ENCODE measurements around the gene RRAGD.

The RRAGD gene

DNA sequence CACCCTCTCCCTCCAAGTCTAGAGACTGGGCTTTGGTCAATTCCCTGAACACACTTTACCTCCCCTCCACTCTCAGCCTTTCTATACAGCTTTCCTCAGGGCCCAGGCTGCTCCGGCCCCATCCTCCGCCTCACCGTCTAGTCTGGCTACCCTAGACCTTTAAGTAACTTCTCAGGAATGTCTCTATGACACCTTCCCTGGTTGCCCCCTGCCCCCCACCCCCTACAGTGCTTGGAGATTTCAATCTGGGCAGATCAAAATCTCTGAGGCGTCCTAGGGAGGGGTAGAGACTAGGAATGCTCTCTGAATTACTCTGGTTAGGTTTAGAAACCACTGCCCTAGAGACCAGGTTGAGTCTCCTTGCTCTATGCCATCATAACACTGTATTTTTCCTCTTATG lies 65.6 kb downstream of the RRAGD start:
- no peak for DNase-seq (ENCODE audit: low read depth)
- TF ChIP-seq, protein P1, sequence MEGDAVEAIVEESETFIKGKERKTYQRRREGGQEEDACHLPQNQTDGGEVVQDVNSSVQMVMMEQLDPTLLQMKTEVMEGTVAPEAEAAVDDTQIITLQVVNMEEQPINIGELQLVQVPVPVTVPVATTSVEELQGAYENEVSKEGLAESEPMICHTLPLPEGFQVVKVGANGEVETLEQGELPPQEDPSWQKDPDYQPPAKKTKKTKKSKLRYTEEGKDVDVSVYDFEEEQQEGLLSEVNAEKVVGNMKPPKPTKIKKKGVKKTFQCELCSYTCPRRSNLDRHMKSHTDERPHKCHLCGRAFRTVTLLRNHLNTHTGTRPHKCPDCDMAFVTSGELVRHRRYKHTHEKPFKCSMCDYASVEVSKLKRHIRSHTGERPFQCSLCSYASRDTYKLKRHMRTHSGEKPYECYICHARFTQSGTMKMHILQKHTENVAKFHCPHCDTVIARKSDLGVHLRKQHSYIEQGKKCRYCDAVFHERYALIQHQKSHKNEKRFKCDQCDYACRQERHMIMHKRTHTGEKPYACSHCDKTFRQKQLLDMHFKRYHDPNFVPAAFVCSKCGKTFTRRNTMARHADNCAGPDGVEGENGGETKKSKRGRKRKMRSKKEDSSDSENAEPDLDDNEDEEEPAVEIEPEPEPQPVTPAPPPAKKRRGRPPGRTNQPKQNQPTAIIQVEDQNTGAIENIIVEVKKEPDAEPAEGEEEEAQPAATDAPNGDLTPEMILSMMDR (IDR thresholded peaks at IDR 0.05; ENCODE audit: low read depth, low read length, missing control alignments), result no peak
- in situ Hi-C loops (cut with HindIII; ENCODE audit: low sequenced_read_pairs), result no loop called here
- no peak overlapping the region for H3K4me3 ChIP-seq (ENCODE audit: low read depth, low read length)

DNA sequence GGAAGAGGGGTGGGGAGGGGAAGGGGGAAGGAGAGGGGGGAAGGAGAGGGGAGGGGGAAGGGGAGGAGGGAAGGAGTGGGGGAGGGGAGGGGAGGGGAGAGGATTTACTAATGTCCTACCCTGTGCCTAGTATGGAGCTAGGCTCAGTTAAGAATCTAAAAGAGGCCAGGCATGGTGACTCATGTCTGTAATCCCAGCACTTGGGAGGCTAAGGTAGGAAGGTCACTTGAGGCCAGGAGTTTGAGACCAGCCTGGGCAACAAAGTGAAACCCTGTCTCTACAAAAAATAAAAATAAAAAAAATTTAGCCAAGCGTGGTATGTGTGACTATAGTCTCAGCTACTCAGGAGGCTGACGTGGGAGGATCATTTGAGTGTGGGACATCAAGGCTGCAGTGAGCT lies 72.5 kb downstream of the RRAGD start:
- H3K4me3 ChIP-seq (ENCODE audit: low read depth, low read length), result no peak overlapping the region
- no peak for DNase-seq (ENCODE audit: low read depth)
- in situ Hi-C loops (cut with HindIII; ENCODE audit: low sequenced_read_pairs), result no loop called here
- TF ChIP-seq, protein P1 (IDR thresholded peaks at IDR 0.05; ENCODE audit: low read depth, low read length, missing control alignments), result no peak

DNA sequence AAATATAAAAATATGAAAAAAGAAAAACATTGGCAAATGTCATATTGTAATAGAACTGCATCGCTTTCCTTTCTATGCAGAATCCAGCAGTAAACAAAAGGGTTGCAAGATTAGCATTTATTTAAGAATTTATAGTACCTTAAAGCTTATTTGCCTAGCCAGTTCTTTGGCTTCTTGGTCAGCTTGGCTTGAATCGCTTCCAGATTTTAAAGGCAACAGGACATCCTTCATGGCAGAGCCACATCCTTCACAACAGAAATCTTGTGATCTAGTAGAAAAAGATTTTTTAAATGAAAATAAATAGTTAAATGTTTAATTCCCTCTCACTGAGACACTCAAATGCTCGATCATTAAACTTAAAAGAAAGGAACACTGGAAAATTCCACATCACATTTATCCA lies 76.9 kb downstream of the RRAGD start:
- TF ChIP-seq, protein P1 (IDR thresholded peaks at IDR 0.05; ENCODE audit: low read depth, low read length, missing control alignments), result no peak
- in situ Hi-C loops (cut with HindIII; ENCODE audit: low sequenced_read_pairs), result no loop called here
- H3K4me3 ChIP-seq (ENCODE audit: low read depth, low read length), result no peak overlapping the region
- no peak for DNase-seq (ENCODE audit: low read depth)

DNA sequence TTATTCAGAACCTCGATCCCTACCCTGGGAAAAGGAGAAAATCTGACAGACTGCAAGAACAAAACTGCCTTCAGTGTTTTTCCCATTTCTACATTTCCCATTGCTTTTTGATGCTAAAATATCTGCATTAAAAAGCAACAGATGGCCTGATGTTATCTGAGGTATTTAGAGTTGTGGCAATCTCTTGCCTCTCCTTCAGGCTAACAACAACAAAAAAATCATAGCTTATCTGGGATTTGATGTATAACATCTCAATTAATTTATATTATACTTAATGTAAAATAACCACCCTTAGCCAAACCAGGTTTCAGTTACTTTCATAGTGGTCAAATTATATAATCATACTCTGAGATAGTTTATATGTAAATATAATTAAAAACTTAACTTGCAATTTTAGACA lies 81.2 kb downstream of the RRAGD start:
- no peak overlapping the region for H3K4me3 ChIP-seq (ENCODE audit: low read depth, low read length)
- TF ChIP-seq, protein P1 (IDR thresholded peaks at IDR 0.05; ENCODE audit: low read depth, low read length, missing control alignments), result no peak
- in situ Hi-C loops (cut with HindIII; ENCODE audit: low sequenced_read_pairs), result no loop called here
- no peak for DNase-seq (ENCODE audit: low read depth)

DNA sequence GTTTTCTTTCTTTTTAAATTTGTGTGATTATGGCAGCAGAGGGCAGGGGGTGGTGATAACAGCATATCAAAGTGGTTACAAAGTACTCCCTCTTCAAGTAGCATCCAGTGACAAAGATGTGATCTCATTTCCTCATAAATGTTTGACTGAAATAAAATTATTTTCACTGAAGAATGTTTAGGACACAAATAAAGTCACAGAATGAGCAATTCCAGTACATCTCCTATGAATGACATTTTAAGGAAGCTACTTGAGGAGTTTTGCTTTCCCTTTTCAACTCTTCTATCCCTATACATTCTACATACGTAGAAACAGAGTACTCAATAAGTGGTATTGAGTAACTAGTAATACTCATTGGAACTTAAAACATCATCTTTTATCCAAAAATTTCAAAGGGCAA lies 83.1 kb downstream of the RRAGD start:
- TF ChIP-seq, protein P1 (IDR thresholded peaks at IDR 0.05; ENCODE audit: low read depth, low read length, missing control alignments), result no peak
- no peak overlapping the region for H3K4me3 ChIP-seq (ENCODE audit: low read depth, low read length)
- no peak for DNase-seq (ENCODE audit: low read depth)
- in situ Hi-C loops (cut with HindIII; ENCODE audit: low sequenced_read_pairs), result no loop called here

DNA sequence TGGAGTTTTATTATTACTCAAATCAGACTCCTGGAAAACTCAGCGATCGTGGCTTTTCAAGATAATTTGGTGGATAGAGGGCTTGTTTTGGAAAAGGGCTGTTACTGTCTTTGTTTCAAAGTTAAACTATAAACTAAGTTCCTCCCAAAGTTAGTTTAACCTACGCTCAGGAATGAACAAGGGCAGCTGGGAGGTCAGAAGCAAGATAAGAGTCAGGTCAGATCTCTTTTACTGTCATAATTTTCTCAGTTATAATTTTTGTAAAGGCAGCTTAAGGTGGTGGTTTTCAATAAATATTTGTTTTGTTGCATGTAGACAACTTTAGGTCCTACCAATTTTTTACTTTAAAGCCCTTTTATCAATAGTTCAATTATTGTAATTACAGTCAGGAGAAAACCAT lies 87.8 kb downstream of the RRAGD start:
- TF ChIP-seq, protein P1 (IDR thresholded peaks at IDR 0.05; ENCODE audit: low read depth, low read length, missing control alignments), result no peak
- no peak for DNase-seq (ENCODE audit: low read depth)
- in situ Hi-C loops (cut with HindIII; ENCODE audit: low sequenced_read_pairs), result no loop called here
- no peak overlapping the region for H3K4me3 ChIP-seq (ENCODE audit: low read depth, low read length)

DNA sequence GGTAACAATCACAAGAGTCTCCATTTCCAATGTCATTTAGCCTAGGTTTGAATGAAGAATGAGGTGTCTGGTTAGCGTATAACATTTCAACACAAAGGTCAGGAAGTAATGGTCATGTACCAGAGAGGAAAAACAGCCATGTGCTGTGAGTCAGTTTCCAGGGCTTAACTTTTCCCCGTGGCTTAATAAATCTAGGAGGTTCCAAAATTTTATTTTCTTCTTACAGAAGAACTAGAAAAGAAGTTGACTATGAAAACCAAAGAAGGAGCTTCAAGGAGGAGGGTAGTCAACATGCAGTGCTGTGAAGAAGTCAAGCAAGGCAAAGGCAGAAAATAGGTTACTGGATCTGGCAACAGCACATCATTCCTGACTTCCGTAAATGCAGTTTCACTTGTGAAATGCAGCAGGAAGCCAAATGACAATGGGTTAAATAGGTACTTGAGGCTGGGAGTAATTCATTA lies 88.5 kb downstream of the RRAGD start:
- in situ Hi-C loops (cut with HindIII; ENCODE audit: low sequenced_read_pairs), result no loop called here
- TF ChIP-seq, protein P1 (IDR thresholded peaks at IDR 0.05; ENCODE audit: low read depth, low read length, missing control alignments), result no peak
- no peak for DNase-seq (ENCODE audit: low read depth)
- H3K4me3 ChIP-seq (ENCODE audit: low read depth, low read length), result no peak overlapping the region
